ENCODE results near the gene MARCO. TPM values are rescaled to one million over a fixed set of nuclear protein-coding genes. Genes with fewer than 3 reads are reported as not detected.

MARCO gene
- total RNA-seq, 1 experiment from 2014 or later, result not detected

DNA sequence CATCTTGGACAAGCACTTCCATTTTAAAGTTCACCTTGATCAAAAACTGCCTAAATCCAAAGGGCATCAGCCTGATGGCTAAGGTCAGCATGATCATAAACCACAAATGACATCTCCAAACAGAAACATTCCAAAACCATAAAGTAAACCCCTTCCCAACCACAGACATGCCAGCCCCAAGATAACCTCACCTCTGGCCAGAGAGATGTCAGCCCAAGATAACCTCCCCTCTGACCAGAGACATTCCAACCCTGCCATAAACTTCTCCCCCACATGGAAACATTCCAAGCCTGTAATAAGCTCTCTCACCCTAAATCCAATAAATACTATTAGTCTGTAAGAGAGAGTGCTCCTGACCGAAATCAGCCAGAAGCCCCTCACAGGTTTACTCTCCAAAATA lies 18.6 kb upstream of the MARCO start:
- Mint-ChIP-seq H3K27ac (no peak overlapping the region), H3K27me3 (ENCODE audit: low read depth) (peaks cover 18% of the 10 kb centered on the region), H3K4me3 (no peak overlapping the region), H3K36me3 (ENCODE audit: insufficient read depth in 1 of 3, low read depth in 3 of 3) (no peaks in the 10 kb centered on the region), H3K4me1 (peaks cover 7% of the 10 kb centered on the region in 2 experiments), H3K9me3 (peaks cover 0 to 9% of the 10 kb centered on the region in 2 experiments; a peak in 1 of 5 replicates)
- Histone ChIP-seq H4K8ac (replicated peaks; ENCODE audit: insufficient read length, low read depth, low read length) (no peak overlapping the region), H3K79me1 (ENCODE audit: insufficient read depth, low read depth, low read length, poor library complexity, severe bottlenecking) (no peaks in the 10 kb centered on the region), H3K56ac (ENCODE audit: insufficient read length, low read depth, low read length) (no peak overlapping the region), H3K79me2 (ENCODE audit: insufficient read depth, low read length) (no peaks in the 10 kb centered on the region), H4K91ac (ENCODE audit: insufficient read length, low read depth, low read length) (no peak overlapping the region), H3K18ac (ENCODE audit: insufficient read length, low read depth, low read length) (no peak overlapping the region), H3T11ph (ENCODE audit: low read length) (no peak overlapping the region), H2BK12ac (ENCODE audit: insufficient read length, low read depth, low read length) (no peak overlapping the region), H2AFZ (ENCODE audit: low read length) (no peak overlapping the region), H3K4ac (ENCODE audit: low read depth, low read length) (no peak overlapping the region), H3K4me1 (ENCODE audit: insufficient read depth, low read length) (no peaks in the 10 kb centered on the region), H3K9me3 (ENCODE audit: control insufficient read depth, low read depth, low read length) (no peaks in the 10 kb centered on the region), H4K5ac (ENCODE audit: insufficient read length, low read depth, low read length) (no peak overlapping the region), H3K27ac (ENCODE audit: insufficient read length, low read depth, low read length) (no peak overlapping the region), H3K14ac (ENCODE audit: insufficient read depth, low read length) (no peak overlapping the region), H2BK120ac (ENCODE audit: low read depth, low read length, poor library complexity, severe bottlenecking) (no peak overlapping the region), H3K9ac (ENCODE audit: extremely low read depth, insufficient read length, low read length) (no peak overlapping the region), H3K23ac (ENCODE audit: insufficient read length, low read depth, low read length) (no peak overlapping the region), H2BK5ac (ENCODE audit: insufficient read length, low read length) (no peak overlapping the region), H2BK20ac (ENCODE audit: low read depth, low read length, poor library complexity, severe bottlenecking) (no peak overlapping the region), H3K27me3 (ENCODE audit: insufficient read depth, low read length) (no peaks in the 10 kb centered on the region), H2BK15ac (ENCODE audit: low read depth, low read length) (no peak overlapping the region), H4K20me1 (ENCODE audit: control insufficient read depth, insufficient read depth, insufficient read length) (no peaks in the 10 kb centered on the region), H3K4me2 (ENCODE audit: insufficient read depth, insufficient read length, low read length) (no peak overlapping the region), H3K23me2 (ENCODE audit: insufficient read length, low read depth, low read length, poor library complexity, severe bottlenecking) (no peaks in the 10 kb centered on the region), H2AK5ac (ENCODE audit: insufficient read length, low read length) (no peak overlapping the region)
- DNase-seq, result no peak
- TF ChIP-seq, protein P1, sequence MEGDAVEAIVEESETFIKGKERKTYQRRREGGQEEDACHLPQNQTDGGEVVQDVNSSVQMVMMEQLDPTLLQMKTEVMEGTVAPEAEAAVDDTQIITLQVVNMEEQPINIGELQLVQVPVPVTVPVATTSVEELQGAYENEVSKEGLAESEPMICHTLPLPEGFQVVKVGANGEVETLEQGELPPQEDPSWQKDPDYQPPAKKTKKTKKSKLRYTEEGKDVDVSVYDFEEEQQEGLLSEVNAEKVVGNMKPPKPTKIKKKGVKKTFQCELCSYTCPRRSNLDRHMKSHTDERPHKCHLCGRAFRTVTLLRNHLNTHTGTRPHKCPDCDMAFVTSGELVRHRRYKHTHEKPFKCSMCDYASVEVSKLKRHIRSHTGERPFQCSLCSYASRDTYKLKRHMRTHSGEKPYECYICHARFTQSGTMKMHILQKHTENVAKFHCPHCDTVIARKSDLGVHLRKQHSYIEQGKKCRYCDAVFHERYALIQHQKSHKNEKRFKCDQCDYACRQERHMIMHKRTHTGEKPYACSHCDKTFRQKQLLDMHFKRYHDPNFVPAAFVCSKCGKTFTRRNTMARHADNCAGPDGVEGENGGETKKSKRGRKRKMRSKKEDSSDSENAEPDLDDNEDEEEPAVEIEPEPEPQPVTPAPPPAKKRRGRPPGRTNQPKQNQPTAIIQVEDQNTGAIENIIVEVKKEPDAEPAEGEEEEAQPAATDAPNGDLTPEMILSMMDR (conservative IDR thresholded peaks at IDR 0.05), result no peak
- WGBS (ENCODE audit: extremely low coverage, insufficient read length, low lambda C conversion rate), result no CpG with 5 or more reads among the region's 1 CpG
